Hematopoietic multipotent progenitor cell (in vitro differentiated cells): Measurements from ENCODE around the gene COQ8A. TPM values are rescaled to one million over a fixed set of nuclear protein-coding genes. Genes with fewer than 3 reads are reported as not detected.

Source experiments
- DNase-seq, 3 donors: peaks; one replicate each; pipeline ENCODE4 v3.0.0-alpha.2; 2011 to 2015; ENCODE audit warnings: low read depth in 2 of 3, low spot score in 2 of 3
- total RNA-seq: library from RNA; depleted of rRNA; stranded (reverse); fragments of >200 nt; gene quantifications from one replicate; pipeline ENCODE4 v1.2.3, GENCODE V29; 2012

Gene COQ8A
- total RNA-seq, 1 donor = 118 TPM

- no peak for DNase-seq
Measured at GRCh38 chr1:226982451-226983177, 42.5 kb downstream of the COQ8A start.

- DNase-seq = no peak
Measured at GRCh38 chr1:226983247-226983991, 43.3 kb downstream of the COQ8A start.

GRCh38 chr1:226983992-226984364 lies 43.9 kb downstream of the COQ8A start:
- no peak for DNase-seq

GRCh38 chr1:226984521-226985238 lies 44.6 kb downstream of the COQ8A start:
- no peak for DNase-seq

GRCh38 chr1:226985239-226985838 lies 45.2 kb downstream of the COQ8A start:
- no peak for DNase-seq

- DNase-seq = no peak
Measured at GRCh38 chr1:226985839-226986463, 45.9 kb downstream of the COQ8A start.

GRCh38 chr1:226986496-226987178 lies 46.5 kb downstream of the COQ8A start:
- no peak for DNase-seq

GRCh38 chr1:226987179-226987536 lies 47.1 kb downstream of the COQ8A start:
- DNase-seq = no peak

GRCh38 chr1:226987623-226988333 lies 47.7 kb downstream of the COQ8A start:
- DNase-seq = no peak

- no peak for DNase-seq
Measured at GRCh38 chr1:226988334-226988666, 48.2 kb downstream of the COQ8A start.

GRCh38 chr1:226989085-226989920 lies 49.2 kb downstream of the COQ8A start:
- DNase-seq = peak in 2 of 3 donors; percentile 26 to 39

GRCh38 chr1:226990133-226990716 lies 50.1 kb downstream of the COQ8A start:
- peak in 2 of 3 donors; percentile 78 to 79 for DNase-seq

- DNase-seq = no peak
Measured at GRCh38 chr1:226991920-226992319, 51.8 kb downstream of the COQ8A start.

GRCh38 chr1:226993814-226994585 lies 53.9 kb downstream of the COQ8A start:
- no peak for DNase-seq

GRCh38 chr1:226994586-226995364 lies 54.7 kb downstream of the COQ8A start:
- DNase-seq = no peak

GRCh38 chr1:226995365-226996332 lies 55.6 kb downstream of the COQ8A start:
- no peak for DNase-seq
